GM12878 (cell line): ENCODE data around the gene BTBD7. TPM values are rescaled to one million over a fixed set of nuclear protein-coding genes. Genes with fewer than 3 reads are reported as not detected.

ENCODE experiments used
- ATF7 ChIP-seq: fragments of 450-650 bp; IDR thresholded peaks from 2 replicates; pipeline ENCODE4 v1.6.1; 2016; ENCODE audit warnings: low read depth, mild to moderate bottlenecking
- BCL11A ChIP-seq: IDR thresholded peaks from 2 replicates; pipeline ENCODE4 v1.6.1; 2011; ENCODE audit warnings: low read depth, low read length
- BCL3 ChIP-seq: IDR thresholded peaks from 2 replicates; pipeline ENCODE4 v1.6.1; 2011; ENCODE audit warnings: borderline replicate concordance, low read depth, mild to moderate bottlenecking, moderate library complexity, low read length; ENCODE audit not compliant: insufficient read depth, poor library complexity, severe bottlenecking
- CBFB ChIP-seq: IDR thresholded peaks from 2 replicates; pipeline ENCODE4 v1.6.1; 2016; ENCODE audit warnings: antibody characterized with exemption, low read depth
- CREB1 ChIP-seq: IDR thresholded peaks from 2 replicates; pipeline ENCODE4 v1.6.1; 2012; ENCODE audit warnings: low read depth, mild to moderate bottlenecking, inconsistent platforms
- IKZF1 ChIP-seq: fragments of 450-650 bp; conservative IDR thresholded peaks from 2 replicates; pipeline ENCODE4 v1.6.1; 2017; ENCODE audit warnings: antibody characterized with exemption, mild to moderate bottlenecking
- JUND ChIP-seq: IDR thresholded peaks from 2 replicates; pipeline ENCODE4 v1.6.1; 2012; ENCODE audit warnings: low read depth, mild to moderate bottlenecking, low read length, improper control_type of control experiment, moderate library complexity
- MXI1 ChIP-seq: fragments of 150-350 bp; IDR thresholded peaks from 2 replicates; pipeline ENCODE4 v1.6.1; 2011; ENCODE audit warnings: low read depth, mild to moderate bottlenecking, inconsistent platforms, low read length, improper control_type of control experiment
- NFIC ChIP-seq: IDR thresholded peaks from 2 replicates; pipeline ENCODE4 v1.6.1; 2012; ENCODE audit warnings: low read depth, mild to moderate bottlenecking, inconsistent platforms, low read length, moderate library complexity
- NFXL1 ChIP-seq: fragments of 450-650 bp; IDR thresholded peaks from 2 replicates; pipeline ENCODE4 v1.6.1; 2017; ENCODE audit warnings: antibody characterized with exemption, mild to moderate bottlenecking, borderline replicate concordance
- NR2C1 ChIP-seq: fragments of 450-650 bp; IDR thresholded peaks from 2 replicates; pipeline ENCODE4 v1.6.1; 2017; ENCODE audit warnings: antibody characterized with exemption, mild to moderate bottlenecking, moderate library complexity
- RAD51 ChIP-seq: fragments of 450-650 bp; IDR thresholded peaks from 2 replicates; pipeline ENCODE4 v1.6.1; 2016; ENCODE audit warnings: moderate library complexity, mild to moderate bottlenecking, inconsistent platforms
- RCOR1 ChIP-seq: conservative IDR thresholded peaks from 2 replicates; pipeline ENCODE4 v1.6.1; 2012; ENCODE audit warnings: low read depth, low read length, improper control_type of control experiment
- SKIL ChIP-seq: fragments of 450-650 bp; IDR thresholded peaks from 2 replicates; pipeline ENCODE4 v1.6.1; 2017; ENCODE audit warnings: mild to moderate bottlenecking, low read depth, inconsistent platforms; ENCODE audit not compliant: poor library complexity, severe bottlenecking
- YY1 ChIP-seq: IDR thresholded peaks from 2 replicates; pipeline ENCODE4 v1.6.1; 2011; ENCODE audit warnings: low read depth, mild to moderate bottlenecking, low read length
- ZBED1 ChIP-seq: IDR thresholded peaks from 2 replicates; pipeline ENCODE4 v1.6.1; 2016; ENCODE audit warnings: borderline replicate concordance
- ZNF622 ChIP-seq: fragments of 450-650 bp; IDR thresholded peaks from 2 replicates; pipeline ENCODE4 v1.6.1; 2017; ENCODE audit warnings: mild to moderate bottlenecking, inconsistent platforms
- ZNF687 ChIP-seq: fragments of 450-650 bp; IDR thresholded peaks from 2 replicates; pipeline ENCODE4 v1.6.1; 2017; ENCODE audit warnings: mild to moderate bottlenecking, moderate library complexity
- ZZZ3 ChIP-seq: IDR thresholded peaks from 2 replicates; pipeline ENCODE4 v1.6.1; 2011; ENCODE audit warnings: low read depth; ENCODE audit not compliant: control insufficient read depth, insufficient read length
- polyA plus RNA-seq, 11 experiments: library from polyadenylated mRNA; depleted of rRNA in 4 of 11; unstranded in 6 of 11; stranded (reverse) in 5 of 11; fragments of >200 nt; fragmentation: Nextera tagmentation in 4 of 11; fragmentation: Illumina TruSeq in 1 of 11; extraction: Ambion mirVana in 4 of 11; extraction: Trizol in 1 of 11; gene quantifications; 1 replicate in 1 of 11; 2 replicates in 10 of 11; pipeline versions ENCODE4 v1.2.1 to v1.2.3, GENCODE V29; 2011 to 2016; ENCODE audit warnings: inconsistent platforms in 2 of 11, missing spikeins in 2 of 11, low read depth in 1 of 11
- total RNA-seq, 4 experiments: library from RNA; depleted of rRNA in 3 of 4; stranded (reverse); fragments of >200 nt in 3 of 4; fragmentation: Illumina TruSeq in 1 of 4; extraction: Trizol in 1 of 4; gene quantifications; 2 replicates each; pipeline versions ENCODE4 v1.2.1 to v1.2.3, GENCODE V29; 2013 to 2021

Gene BTBD7
- total and polyA plus RNA-seq, 10 of the 15 experiments (the other 5 are each of a cell fraction or from before 2014, with no cell fraction given): 3.6 to 17.0 (median 9.6) TPM

- TF ChIP-seq BCL3 (peak; percentile 45), ZBED1 (peak; percentile 44; the same call in 1 of the 2 replicates), NFXL1 (no peak), IKZF1 (peak; percentile 94), NR2C1 (peak; percentile 72; the same call in 1 of the 2 replicates), ATF7 (peak; percentile 84), MXI1 (no peak), ZZZ3 (no peak), CBFB (0 out of 2 replicates have a peak, but pooled peaks have one; percentile 28), RCOR1 (no peak), SKIL (peak; percentile 84), JUND (peak; percentile 45; the same call in 1 of the 2 replicates), CREB1 (peak; percentile 52; the same call in 1 of the 2 replicates), YY1 (peak; percentile 57; the same call in 1 of the 2 replicates), RAD51 (peak; percentile 95), ZNF687 (peak; percentile 97), NFIC (peak; percentile 92), ZNF622 (no peak), BCL11A (peak; percentile 91)
Observed at GRCh38 chr14:93375673-93376156, 42.9 kb upstream of the BTBD7 start (continued).
